ENCODE results near the gene DPF3. TPM values are rescaled to one million over a fixed set of nuclear protein-coding genes. Genes with fewer than 3 reads are reported as not detected.

The DPF3 gene
- total RNA-seq, 3 donors from 2014 or later, result 9.3 to 21.9 (median 10.9) TPM

DNA sequence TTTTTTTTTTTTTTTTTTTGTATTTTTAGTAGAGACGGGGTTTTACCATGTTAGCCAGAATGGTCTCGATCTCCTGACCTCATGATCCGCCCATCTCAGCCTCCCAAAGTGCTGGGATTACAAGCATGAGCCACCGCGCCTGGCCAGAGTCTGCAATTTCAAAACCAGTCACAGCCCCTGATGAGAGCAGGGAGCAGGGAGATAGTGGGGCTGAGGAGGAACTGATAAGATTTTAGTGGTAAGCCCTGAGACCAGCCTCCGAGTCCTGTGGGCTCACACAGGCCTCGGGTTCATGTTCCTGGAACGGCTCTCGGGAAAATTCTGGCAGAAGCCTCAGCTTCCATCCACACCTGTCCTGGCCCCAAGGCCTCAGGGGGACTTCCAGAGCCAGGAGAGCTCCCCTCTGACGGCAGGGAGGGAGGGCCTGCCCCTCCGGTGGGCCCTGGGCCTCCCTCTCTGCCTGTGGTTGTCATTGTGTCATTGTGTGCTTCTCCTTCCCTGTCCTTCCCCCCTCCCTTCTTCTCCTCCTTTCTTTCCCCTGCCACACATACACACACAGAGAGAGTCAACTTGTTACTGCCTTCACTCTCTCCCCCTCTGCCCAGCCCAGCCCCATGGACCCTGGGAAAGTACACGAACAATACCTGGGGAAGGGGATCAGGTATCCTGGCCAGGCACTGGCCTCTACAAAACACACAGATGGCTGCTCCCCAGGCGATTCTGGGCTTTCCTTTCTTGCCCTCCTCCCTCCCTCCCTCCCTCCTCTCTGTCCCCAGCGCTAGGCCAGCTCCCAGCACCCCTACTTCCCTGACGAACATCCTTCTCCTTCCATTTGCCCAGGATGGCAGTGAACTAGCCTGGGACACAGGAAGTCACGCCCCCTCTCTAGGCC, 294.1 kb downstream of the DPF3 start:
- ATAC-seq (no peak), DNase-seq (no peak)
- Histone ChIP-seq H3K4me3 (no peak overlapping the region), H3K4me1 (ENCODE audit: low read depth) (no peaks in the 10 kb centered on the region), H3K36me3 (ENCODE audit: low read depth) (no peaks in the 10 kb centered on the region), H3K9me3 (no peaks in the 10 kb centered on the region)
- intact Hi-C loops (cut with DNase I, micrococcal nuclease), result no loop called here
- TF ChIP-seq, protein P1, sequence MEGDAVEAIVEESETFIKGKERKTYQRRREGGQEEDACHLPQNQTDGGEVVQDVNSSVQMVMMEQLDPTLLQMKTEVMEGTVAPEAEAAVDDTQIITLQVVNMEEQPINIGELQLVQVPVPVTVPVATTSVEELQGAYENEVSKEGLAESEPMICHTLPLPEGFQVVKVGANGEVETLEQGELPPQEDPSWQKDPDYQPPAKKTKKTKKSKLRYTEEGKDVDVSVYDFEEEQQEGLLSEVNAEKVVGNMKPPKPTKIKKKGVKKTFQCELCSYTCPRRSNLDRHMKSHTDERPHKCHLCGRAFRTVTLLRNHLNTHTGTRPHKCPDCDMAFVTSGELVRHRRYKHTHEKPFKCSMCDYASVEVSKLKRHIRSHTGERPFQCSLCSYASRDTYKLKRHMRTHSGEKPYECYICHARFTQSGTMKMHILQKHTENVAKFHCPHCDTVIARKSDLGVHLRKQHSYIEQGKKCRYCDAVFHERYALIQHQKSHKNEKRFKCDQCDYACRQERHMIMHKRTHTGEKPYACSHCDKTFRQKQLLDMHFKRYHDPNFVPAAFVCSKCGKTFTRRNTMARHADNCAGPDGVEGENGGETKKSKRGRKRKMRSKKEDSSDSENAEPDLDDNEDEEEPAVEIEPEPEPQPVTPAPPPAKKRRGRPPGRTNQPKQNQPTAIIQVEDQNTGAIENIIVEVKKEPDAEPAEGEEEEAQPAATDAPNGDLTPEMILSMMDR (IDR thresholded peaks at IDR 0.05), result no peak

DNA sequence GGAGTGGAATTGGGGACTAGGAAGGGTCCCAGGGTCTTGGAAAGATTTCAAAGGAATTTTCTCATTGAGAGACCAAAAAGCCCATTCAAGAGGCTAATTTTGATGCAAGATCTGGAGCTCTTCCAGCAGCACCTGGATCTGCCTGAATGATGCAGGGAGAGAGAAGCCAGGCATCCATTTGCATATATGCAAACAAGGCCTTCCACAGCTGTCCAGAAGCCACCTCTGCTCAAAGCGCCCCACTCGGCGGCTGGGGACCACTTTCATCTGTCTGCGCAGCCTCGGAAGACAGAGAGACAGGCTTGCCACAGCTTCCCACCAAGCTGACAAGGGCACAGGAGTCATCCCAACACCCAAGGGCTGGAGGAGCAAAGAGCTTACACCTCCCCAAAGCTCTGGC, 295.6 kb downstream of the DPF3 start:
- H3K4me3 ChIP-seq, result no peak overlapping the region
- DNase-seq, result no peak
- TF ChIP-seq, protein P1 (IDR thresholded peaks at IDR 0.05), result no peak
- H3K4me1 ChIP-seq (ENCODE audit: low read depth), result no peaks in the 10 kb centered on the region
- H3K36me3 ChIP-seq (ENCODE audit: low read depth), result no peaks in the 10 kb centered on the region
- peak; percentile 26 for ATAC-seq
- no peaks in the 10 kb centered on the region for H3K9me3 ChIP-seq
- intact Hi-C loops (cut with DNase I, micrococcal nuclease), result no loop called here

DNA sequence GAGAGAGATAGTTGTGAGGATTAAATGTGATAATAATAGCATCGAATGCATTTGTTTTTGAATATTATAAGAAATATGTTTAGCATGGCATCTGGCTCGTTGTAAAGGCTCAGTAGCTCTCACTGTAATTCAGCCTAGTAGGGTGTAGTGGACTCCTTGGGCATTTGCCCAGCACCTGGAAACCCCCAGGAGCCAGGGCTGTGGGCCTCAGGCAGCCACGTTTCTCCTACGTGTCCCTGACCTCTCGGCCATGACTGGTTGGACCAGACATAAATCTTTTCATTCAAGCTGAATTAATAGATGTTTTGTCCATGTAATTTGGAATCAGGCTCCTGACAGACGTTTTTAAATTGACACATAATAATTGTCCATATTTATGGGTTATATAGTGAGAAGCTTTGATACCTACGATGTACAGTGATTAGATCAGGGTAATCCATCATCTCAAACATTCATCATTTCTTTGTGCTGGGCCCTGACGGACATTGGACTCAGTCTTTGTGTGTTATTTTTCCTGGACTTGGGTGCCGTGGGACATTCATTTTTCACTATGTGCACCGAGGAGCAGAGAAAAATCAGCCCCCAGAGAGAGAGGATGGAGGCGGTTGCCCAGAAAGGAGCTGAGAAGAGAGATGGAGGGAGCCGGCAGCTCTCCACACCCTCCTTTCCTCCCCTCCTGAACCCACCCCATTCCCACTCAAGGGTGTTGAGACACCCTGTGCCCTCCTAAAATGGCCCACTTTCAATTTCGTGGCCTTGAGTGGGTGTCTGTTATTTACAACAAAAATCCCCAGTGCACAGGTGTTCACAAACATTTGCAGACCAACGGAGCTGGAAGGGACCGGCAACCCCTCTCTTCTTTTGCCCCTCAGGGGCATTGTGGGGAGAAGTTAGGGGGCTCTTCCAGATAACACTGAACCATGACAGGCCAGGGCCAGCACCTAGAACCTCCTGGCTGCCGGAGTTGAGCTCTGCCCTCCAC, 296.4 kb downstream of the DPF3 start:
- Histone ChIP-seq H3K4me3 (no peak overlapping the region), H3K9me3 (no peaks in the 10 kb centered on the region), H3K4me1 (ENCODE audit: low read depth) (no peaks in the 10 kb centered on the region), H3K36me3 (ENCODE audit: low read depth) (no peaks in the 10 kb centered on the region)
- TF ChIP-seq, protein P1 (IDR thresholded peaks at IDR 0.05), result no peak
- DNase-seq, result no peak
- intact Hi-C loops (cut with DNase I, micrococcal nuclease), result no loop called here
- no peak for ATAC-seq

DNA sequence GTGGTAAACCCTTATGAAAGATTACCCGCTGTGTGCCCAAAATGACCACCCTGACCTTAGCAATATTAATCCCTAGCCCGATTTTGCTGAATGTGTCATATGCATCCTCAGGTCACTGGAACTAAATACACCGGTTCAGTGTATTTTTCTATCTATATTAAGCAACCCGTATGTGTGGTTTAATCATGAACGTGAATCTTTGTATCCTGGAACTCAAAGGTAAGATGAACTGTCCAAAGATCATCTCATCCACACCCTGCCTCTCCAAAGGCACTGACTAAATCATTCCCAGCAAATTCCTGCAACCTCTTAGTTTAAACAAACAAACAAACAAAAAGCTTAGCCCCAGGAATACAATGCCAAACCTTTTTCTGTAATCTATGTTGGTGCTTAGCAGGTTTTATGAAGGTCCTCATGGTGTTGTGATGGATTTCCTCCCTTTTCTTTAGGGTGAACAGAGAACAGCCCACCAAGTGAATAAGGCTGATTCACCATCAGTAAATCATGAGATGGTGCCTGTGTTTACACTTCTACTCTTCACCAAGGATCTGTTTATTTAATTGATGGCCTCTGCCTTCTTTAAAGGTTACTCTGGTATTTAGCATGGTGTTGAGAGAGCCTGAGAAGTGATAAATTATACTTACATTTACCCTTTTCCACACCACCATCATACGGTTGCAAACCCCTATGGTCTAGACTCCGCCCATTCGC, 298.6 kb downstream of the DPF3 start:
- H3K36me3 ChIP-seq (ENCODE audit: low read depth), result no peaks in the 10 kb centered on the region
- intact Hi-C loops (cut with DNase I, micrococcal nuclease), result no loop called here
- TF ChIP-seq, protein P1 (IDR thresholded peaks at IDR 0.05), result no peak
- H3K9me3 ChIP-seq, result no peaks in the 10 kb centered on the region
- ATAC-seq, result no peak
- no peak for DNase-seq
- H3K4me3 ChIP-seq, result no peak overlapping the region
- no peaks in the 10 kb centered on the region for H3K4me1 ChIP-seq (ENCODE audit: low read depth)
